ENCODE data around the gene COL5A1.
A peak's percentile ranks its signal among the peaks of the same experiment; 100 is the strongest.
"Not testable (repeated sequence)": the region's sequence is repeated elsewhere in the genome, so short reads cannot be mapped to it uniquely, and the experiment has no call there.

Gene COL5A1

GRCh38 chr9:134684375-134684723 lies 42.7 kb downstream of the COL5A1 start:
- in situ Hi-C loops (cut with MboI; ENCODE audit: low pct_unique_long_range_greater_than_20kb, low sequenced_read_pairs): no loop called here
- no peak for DNase-seq

DNA sequence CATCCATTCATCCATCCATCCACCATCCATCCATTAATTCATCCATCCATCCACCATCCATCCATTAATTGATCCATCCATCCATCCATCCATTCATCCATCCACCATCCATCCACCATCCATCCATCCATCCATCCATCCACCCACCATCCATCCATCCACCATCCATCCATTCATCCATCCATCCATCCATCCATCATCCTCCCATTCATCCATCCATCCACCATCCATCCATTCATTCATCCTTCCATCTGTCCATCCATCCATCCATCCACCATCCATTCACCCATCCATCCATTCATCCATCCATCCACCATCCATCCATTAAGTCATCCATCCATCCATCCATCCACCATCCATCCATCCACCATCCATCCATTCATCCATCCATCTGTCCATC lies 43.3 kb downstream of the COL5A1 start:
- DNase-seq; in situ Hi-C loops (cut with MboI; ENCODE audit: low pct_unique_long_range_greater_than_20kb, low sequenced_read_pairs): not testable (repeated sequence)

- DNase-seq: no peak
Measured at GRCh38 chr9:134685784-134686183, 44.2 kb downstream of the COL5A1 start.

DNA sequence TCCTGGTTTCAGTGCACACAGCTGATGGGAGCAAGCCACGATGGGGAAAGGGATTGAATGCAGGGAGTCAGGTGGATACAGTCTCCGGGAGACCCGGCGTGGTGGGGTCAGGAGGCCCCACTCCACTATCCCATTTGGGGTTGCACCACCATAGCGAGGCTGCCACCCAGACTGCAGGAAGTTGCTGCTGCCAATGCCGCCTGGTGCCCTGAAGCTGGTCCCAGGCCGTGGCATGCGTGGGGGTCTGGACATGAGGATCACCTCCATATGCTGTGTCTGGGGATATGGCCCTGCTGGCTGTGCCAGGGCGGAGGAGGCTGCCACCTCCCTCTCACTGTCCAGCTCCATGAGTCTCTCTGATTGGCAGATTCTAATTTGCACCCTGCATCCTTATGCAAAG lies 45.3 kb downstream of the COL5A1 start:
- in situ Hi-C loops (cut with MboI; ENCODE audit: low pct_unique_long_range_greater_than_20kb, low sequenced_read_pairs): no loop called here
- DNase-seq: no peak

More at GRCh38 chr9:134685784-134686183, 44.2 kb downstream of the COL5A1 start:
- in situ Hi-C loops (cut with MboI; ENCODE audit: low pct_unique_long_range_greater_than_20kb, low sequenced_read_pairs): no loop called here

- in situ Hi-C loops (cut with MboI; ENCODE audit: low pct_unique_long_range_greater_than_20kb, low sequenced_read_pairs): no loop called here
- no peak for DNase-seq
Measured at GRCh38 chr9:134687556-134687955, 46.0 kb downstream of the COL5A1 start.

DNA sequence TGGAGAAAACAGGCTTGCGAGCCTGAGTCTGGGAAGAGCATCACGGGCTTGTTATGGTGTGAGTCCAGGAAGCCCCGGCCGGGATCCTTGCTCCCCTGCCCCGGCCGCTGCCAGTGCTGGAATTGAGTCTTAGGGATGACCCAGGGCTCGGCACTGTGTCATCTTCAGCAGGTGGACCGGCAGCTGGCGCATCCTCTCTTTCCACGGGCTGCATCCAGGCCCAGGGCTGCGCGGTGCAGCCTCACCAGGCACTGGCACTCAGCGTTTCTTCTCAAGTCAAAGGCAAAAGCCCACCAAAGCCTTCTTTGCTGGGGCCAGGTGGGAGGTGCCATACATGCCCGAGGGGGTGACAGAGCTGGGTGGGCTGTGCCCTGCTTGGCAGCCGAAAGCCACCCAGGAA lies 46.6 kb downstream of the COL5A1 start:
- in situ Hi-C loops (cut with MboI; ENCODE audit: low pct_unique_long_range_greater_than_20kb, low sequenced_read_pairs): no loop called here
- no peak for DNase-seq

GRCh38 chr9:134688661-134689320 lies 47.2 kb downstream of the COL5A1 start:
- in situ Hi-C loops (cut with MboI; ENCODE audit: low pct_unique_long_range_greater_than_20kb, low sequenced_read_pairs): no loop called here
- no peak for DNase-seq

GRCh38 chr9:134689321-134690181 lies 47.9 kb downstream of the COL5A1 start:
- peak; percentile 56 for DNase-seq
- in situ Hi-C loops (cut with MboI; ENCODE audit: low pct_unique_long_range_greater_than_20kb, low sequenced_read_pairs): no loop called here

GRCh38 chr9:134690301-134690751 lies 48.7 kb downstream of the COL5A1 start:
- no peak for DNase-seq
- in situ Hi-C loops (cut with MboI; ENCODE audit: low pct_unique_long_range_greater_than_20kb, low sequenced_read_pairs): no loop called here

GRCh38 chr9:134690946-134691694 lies 49.5 kb downstream of the COL5A1 start:
- DNase-seq: no peak
- in situ Hi-C loops (cut with MboI; ENCODE audit: low pct_unique_long_range_greater_than_20kb, low sequenced_read_pairs): no loop called here

DNA sequence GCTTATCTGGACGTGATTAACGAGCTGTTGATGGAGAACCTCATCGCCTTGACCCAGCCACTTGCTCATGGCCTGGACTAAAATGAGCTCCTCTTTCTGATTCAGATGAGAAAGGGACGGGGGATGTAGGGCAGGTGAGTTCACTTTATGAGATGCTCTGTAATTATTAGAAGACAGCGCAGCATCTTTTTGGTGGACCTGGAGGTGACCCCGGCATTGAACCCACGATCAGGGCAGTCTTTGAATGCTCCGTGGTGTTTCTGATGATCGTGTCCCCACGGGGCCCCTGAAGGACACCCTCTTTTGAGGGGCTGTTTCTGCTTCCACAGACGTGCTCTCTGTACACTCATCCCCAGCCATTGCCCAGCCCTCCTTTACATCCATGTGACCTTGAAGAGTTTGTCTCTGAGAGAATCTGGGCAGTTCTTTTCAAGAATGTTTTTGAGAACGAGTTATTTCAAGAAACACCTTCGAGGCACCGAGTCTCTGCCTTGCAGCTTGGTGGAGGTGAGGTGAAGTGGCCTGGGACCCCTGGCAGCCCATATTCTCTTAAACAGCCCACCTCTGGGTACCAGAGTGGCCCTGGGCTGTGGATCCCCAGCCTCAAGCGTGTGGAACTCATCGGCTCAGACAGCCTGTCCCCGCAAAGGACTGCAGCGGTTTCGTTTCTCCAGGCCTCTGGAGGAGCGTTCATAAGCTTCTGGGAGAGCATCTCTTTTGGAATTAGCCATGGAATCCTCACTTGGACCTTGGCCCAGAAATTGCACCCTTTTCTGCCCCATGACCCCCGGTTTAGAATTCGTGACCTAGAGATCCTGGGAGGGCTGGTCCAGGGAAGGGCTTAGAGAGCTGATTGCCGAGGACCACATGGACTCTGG lies 50.3 kb downstream of the COL5A1 start:
- no peak for DNase-seq
- in situ Hi-C loops (cut with MboI; ENCODE audit: low pct_unique_long_range_greater_than_20kb, low sequenced_read_pairs): no loop called here

DNA sequence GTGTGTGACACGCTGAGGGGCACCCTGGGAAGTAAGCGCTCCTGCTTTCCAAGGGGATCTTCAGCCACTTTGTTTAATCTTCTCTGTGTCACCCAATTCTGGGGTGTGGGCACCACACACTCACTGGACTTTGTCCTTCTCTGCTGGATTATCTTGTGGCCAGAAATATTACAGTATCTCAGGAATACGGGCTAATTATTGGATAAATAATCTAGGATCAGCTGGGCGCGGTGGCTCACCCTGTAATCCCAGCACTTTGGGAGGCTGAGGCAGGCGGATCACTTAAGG lies 50.9 kb downstream of the COL5A1 start:
- in situ Hi-C loops (cut with MboI; ENCODE audit: low pct_unique_long_range_greater_than_20kb, low sequenced_read_pairs): no loop called here
- no peak for DNase-seq

DNA sequence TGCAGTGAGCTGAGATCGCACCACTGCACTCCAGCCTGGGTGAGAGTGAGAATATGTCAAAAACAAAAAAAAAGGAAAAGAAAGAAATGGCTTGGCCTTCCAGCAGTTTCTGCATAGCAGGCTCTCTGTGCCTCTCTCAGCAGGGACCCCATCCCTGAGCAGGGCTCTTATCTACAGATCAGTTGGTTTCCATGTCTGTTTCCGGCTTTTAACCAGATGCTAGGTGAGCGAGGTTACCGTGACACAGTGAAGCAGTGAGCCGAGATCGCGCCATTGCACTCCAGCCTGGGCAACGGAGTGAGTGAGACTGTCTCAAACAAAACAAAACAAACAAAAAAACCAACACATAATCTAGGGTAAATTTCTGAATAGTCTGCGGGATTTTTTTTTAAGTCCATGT lies 51.4 kb downstream of the COL5A1 start:
- in situ Hi-C loops (cut with MboI; ENCODE audit: low pct_unique_long_range_greater_than_20kb, low sequenced_read_pairs): no loop called here
- peak; percentile 37 for DNase-seq

DNA sequence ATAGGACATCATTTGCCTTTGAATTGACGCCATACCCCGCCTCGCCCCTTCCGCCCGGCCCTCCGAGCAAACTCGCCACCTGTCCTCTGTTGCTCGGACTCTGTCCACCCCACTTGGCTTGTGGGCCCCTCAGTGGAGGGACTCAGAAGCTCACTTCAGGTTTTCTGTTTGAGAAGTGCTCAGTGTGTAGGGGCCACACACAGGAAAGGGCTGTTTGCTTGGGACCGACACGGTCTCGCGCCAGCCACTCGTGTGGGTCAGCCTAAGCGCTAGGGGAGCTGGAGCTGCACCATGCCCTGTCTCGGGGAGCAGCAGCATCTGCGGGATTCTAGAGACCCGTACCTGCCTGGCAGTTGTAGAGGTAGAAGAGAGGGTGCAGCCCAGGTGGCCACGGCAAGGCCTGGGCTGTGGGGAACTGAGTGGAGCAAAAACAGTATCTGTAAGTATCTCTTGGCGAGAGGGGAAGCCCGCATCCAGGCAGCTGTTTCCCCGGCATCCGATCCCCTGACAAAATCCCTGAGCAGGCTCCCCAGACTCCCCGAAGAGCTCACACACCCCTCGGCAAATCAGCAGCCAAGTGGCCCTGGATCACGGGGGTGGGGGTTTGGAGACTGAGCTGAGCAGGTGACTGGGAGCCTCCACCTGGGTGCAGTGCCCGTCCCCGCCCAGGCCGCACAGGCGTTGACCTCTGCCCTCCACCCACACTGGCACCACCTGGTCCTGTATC lies 52.2 kb downstream of the COL5A1 start:
- in situ Hi-C loops (cut with MboI; ENCODE audit: low pct_unique_long_range_greater_than_20kb, low sequenced_read_pairs): no loop called here
- DNase-seq: no peak

- no peak for DNase-seq
- in situ Hi-C loops (cut with MboI; ENCODE audit: low pct_unique_long_range_greater_than_20kb, low sequenced_read_pairs): no loop called here
Measured at GRCh38 chr9:134694368-134694665, 52.7 kb downstream of the COL5A1 start.

GRCh38 chr9:134694714-134695113 lies 53.1 kb downstream of the COL5A1 start:
- in situ Hi-C loops (cut with MboI; ENCODE audit: low pct_unique_long_range_greater_than_20kb, low sequenced_read_pairs): no loop called here
- DNase-seq: no peak

GRCh38 chr9:134695144-134695543 lies 53.5 kb downstream of the COL5A1 start:
- no peak for DNase-seq
- in situ Hi-C loops (cut with MboI; ENCODE audit: low pct_unique_long_range_greater_than_20kb, low sequenced_read_pairs): no loop called here

DNA sequence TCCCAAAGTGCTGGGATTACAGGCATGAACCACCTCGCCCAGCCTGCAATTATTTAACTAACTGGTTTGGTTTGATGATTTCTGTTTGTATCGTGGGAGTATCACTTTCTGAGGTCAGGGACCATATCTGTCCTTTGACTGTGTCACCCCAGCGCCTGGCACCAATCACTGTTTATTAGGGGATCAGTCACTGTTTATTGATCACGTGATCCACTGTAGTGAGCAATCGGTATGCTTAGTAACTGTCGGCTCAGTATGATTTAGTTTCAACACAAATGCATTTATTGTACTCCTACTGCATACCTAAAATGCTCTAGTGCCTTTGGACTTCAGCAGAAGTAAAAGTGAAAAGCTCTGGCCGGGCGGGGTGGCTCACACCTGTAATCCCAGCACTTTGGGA lies 54.8 kb downstream of the COL5A1 start:
- DNase-seq: no peak
- in situ Hi-C loops (cut with MboI; ENCODE audit: low pct_unique_long_range_greater_than_20kb, low sequenced_read_pairs): no loop called here

- DNase-seq: no peak
- in situ Hi-C loops (cut with MboI; ENCODE audit: low pct_unique_long_range_greater_than_20kb, low sequenced_read_pairs): no loop called here
Measured at GRCh38 chr9:134698111-134698510, 56.5 kb downstream of the COL5A1 start.

All from KBM-7 (cell line).